Gastroesophageal sphincter (tissue), 3 donors: ENCODE results near the gene DNM3.

Experiments
- CTCF ChIP-seq, 4 experiments: fragments of 200-600 bp in 2 of 4; fragments of 450-650 bp in 2 of 4; sonication (generic) in 1 of 4; IDR thresholded peaks; one replicate each; pipeline ENCODE4 v1.5.1; 2017 to 2019; ENCODE audit warnings: antibody characterized with exemption in 4 of 4, mild to moderate bottlenecking in 2 of 4, moderate library complexity in 2 of 4
- POLR2A ChIP-seq, 2 donors: fragments of 450-650 bp; IDR thresholded peaks; one replicate each; pipeline ENCODE4 v1.6.1; 2017; ENCODE audit warnings: antibody characterized with exemption in 2 of 2, mild to moderate bottlenecking in 2 of 2, moderate library complexity in 1 of 2
- POLR2AphosphoS5 ChIP-seq: sonication (generic); formaldehyde crosslinking; IDR thresholded peaks from one replicate; pipeline ENCODE4 v1.6.1; 2017; ENCODE audit warnings: antibody characterized with exemption

GRCh38 chr1:172357753-172358385 lies 516.6 kb downstream of the DNM3 start:
- TF ChIP-seq CTCF (IDR thresholded peaks at IDR 0.05) (no peak), POLR2A (IDR thresholded peaks at IDR 0.05) (no peak), POLR2AphosphoS5 (no peak)
